Tibial artery (tissue), 4 donors: Measurements from ENCODE around the gene HDAC4.

Experiments used
- DNase-seq, 2 donors: peaks; one replicate each; pipeline ENCODE4 v3.0.0-alpha.2; 2019
- H3K27ac ChIP-seq, 2 donors: fragments of 200-600 bp; sonication (generic) in 1 of 2; 1 replicate in 1 of 2; 2 replicates in 1 of 2; pipeline ENCODE4 v1.5.1; 2018 to 2019; ENCODE audit warnings: mild to moderate bottlenecking in 1 of 2
- H3K27me3 ChIP-seq, 2 donors: fragments of 200-600 bp; sonication (generic) in 1 of 2; one replicate each; pipeline versions ENCODE4 v1.5.1 to v1.6.0; 2016 to 2019
- H3K36me3 ChIP-seq, 3 donors: fragments of 200-600 bp; sonication (generic) in 2 of 3; one replicate each; pipeline ENCODE4 v1.5.1; 2016 to 2019; ENCODE audit warnings: mild to moderate bottlenecking in 2 of 3
- H3K4me1 ChIP-seq, 4 donors: fragments of 200-600 bp; sonication (generic) in 2 of 4; 1 replicate in 3 of 4; 2 replicates in 1 of 4; pipeline ENCODE4 v1.5.1; 2016 to 2019
- H3K4me3 ChIP-seq, 2 donors: fragments of 200-600 bp; sonication (generic) in 1 of 2; 1 replicate in 1 of 2; 2 replicates in 1 of 2; pipeline ENCODE4 v1.5.1; 2018 to 2019; ENCODE audit warnings: mild to moderate bottlenecking in 2 of 2
- H3K9me3 ChIP-seq, 3 donors: fragments of 200-600 bp; sonication (generic) in 1 of 3; one replicate each; pipeline ENCODE4 v1.5.1; 2016 to 2019
- CTCF ChIP-seq, 2 experiments: fragments of 200-600 bp in 1 of 2; fragments of 450-650 bp in 1 of 2; IDR thresholded peaks; one replicate each; pipeline ENCODE4 v1.5.1; 2017 to 2019; ENCODE audit warnings: antibody characterized with exemption in 2 of 2, mild to moderate bottlenecking in 1 of 2, moderate library complexity in 1 of 2
- intact Hi-C: fragments of 100-400 bp; cut with DNase I; formaldehyde crosslinking; loops from one replicate; pipeline ENCODE4 v1.15.0; 2023; ENCODE audit warnings: low total_unique reads

The HDAC4 gene

GRCh38 chr2:239302808-239303557 is 97.8 kb downstream of the HDAC4 start:
- Histone ChIP-seq H3K4me1 (peaks cover 0 to 12% (median 5%) of the 10 kb centered on the region in 4 donors), H3K36me3 (no peaks in the 10 kb centered on the region), H3K4me3 (no peak overlapping the region), H3K27ac (no peak overlapping the region), H3K27me3 (no peaks in the 10 kb centered on the region), H3K9me3 (no peaks in the 10 kb centered on the region)
- intact Hi-C loops: no loop called here
- DNase-seq: peak in 1 of 2 donors; percentile 65
- TF ChIP-seq CTCF (IDR thresholded peaks at IDR 0.05): no peak

GRCh38 chr2:239302083-239302807 is 98.6 kb downstream of the HDAC4 start:
- Histone ChIP-seq H3K27ac (no peak overlapping the region), H3K4me1 (peaks cover 0 to 12% (median 5%) of the 10 kb centered on the region in 4 donors), H3K36me3 (no peaks in the 10 kb centered on the region), H3K4me3 (no peak overlapping the region), H3K9me3 (no peaks in the 10 kb centered on the region), H3K27me3 (no peaks in the 10 kb centered on the region)
- DNase-seq: peak in 1 of 2 donors; percentile 60
- TF ChIP-seq CTCF (IDR thresholded peaks at IDR 0.05): no peak
- intact Hi-C loops: no loop called here

GRCh38 chr2:239300871-239301735 is 99.7 kb downstream of the HDAC4 start:
- no peak overlapping the region for H3K27ac ChIP-seq
- DNase-seq: peak in 1 of 2 donors; percentile 61
- intact Hi-C loops: no loop called here
- no peaks in the 10 kb centered on the region for H3K27me3 ChIP-seq
- peaks cover 0 to 12% (median 5%) of the 10 kb centered on the region in 4 donors for H3K4me1 ChIP-seq
- no peak overlapping the region for H3K4me3 ChIP-seq
- H3K36me3 ChIP-seq: no peaks in the 10 kb centered on the region
- H3K9me3 ChIP-seq: no peaks in the 10 kb centered on the region
- TF ChIP-seq CTCF (IDR thresholded peaks at IDR 0.05): no peak

GRCh38 chr2:239300242-239300641 is 100.6 kb downstream of the HDAC4 start:
- H3K4me3 ChIP-seq: no peak overlapping the region

More at GRCh38 chr2:239300242-239300641, 100.6 kb downstream of the HDAC4 start:
- H3K4me1 ChIP-seq: peaks cover 0 to 15% (median 5%) of the 10 kb centered on the region in 4 donors
- H3K27me3 ChIP-seq: no peaks in the 10 kb centered on the region
- TF ChIP-seq CTCF (IDR thresholded peaks at IDR 0.05): no peak
- H3K9me3 ChIP-seq: no peaks in the 10 kb centered on the region
- no peak overlapping the region for H3K27ac ChIP-seq
- intact Hi-C loops: no loop called here
- H3K36me3 ChIP-seq: no peaks in the 10 kb centered on the region
- DNase-seq: peak in 1 of 2 donors; percentile 14
